UCSD-AML1 (cell line): ENCODE measurements around the gene NCBP3.
A peak's percentile ranks its signal among the peaks of the same experiment; 100 is the strongest.
"Not testable (repeated sequence)": the region's sequence is repeated elsewhere in the genome, so short reads cannot be mapped to it uniquely, and the experiment has no call there.

ENCODE experiments used
- DNase-seq: peaks from one replicate; lab custom pipeline; 2025; ENCODE audit not compliant: unreplicated experiment; lab: John Stamatoyannopoulos, UW

The NCBP3 gene

DNA sequence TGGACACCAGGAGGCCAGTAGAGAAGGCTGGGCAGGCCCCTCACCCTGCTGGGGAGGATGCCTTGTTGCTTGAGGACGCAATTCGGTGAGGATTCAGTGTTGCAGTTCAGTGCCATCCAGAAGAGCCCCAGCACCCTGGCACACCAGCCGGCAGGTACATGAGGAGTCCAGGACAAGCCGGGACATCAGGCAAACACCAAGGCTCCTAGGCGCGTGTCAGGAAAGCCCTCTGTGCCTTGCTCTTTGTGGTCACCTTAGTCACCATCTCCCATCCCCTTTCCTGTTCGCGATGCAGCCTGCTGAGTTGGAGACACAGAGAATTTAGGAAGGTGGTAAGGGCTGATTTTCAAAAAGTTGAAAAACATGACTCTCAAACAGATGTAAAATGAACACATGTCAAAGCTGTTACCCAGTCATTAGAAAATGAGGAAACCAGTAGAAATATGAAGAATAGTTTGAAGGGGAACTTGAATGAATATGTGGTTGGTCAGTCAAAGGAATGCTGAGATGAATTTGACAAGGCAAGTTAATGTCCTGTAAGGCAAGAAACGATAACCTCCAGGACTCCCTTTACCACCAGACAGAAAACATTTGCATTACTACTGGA lies 2.3 kb upstream of the NCBP3 start:
- DNase-seq = peak; percentile 39

DNA sequence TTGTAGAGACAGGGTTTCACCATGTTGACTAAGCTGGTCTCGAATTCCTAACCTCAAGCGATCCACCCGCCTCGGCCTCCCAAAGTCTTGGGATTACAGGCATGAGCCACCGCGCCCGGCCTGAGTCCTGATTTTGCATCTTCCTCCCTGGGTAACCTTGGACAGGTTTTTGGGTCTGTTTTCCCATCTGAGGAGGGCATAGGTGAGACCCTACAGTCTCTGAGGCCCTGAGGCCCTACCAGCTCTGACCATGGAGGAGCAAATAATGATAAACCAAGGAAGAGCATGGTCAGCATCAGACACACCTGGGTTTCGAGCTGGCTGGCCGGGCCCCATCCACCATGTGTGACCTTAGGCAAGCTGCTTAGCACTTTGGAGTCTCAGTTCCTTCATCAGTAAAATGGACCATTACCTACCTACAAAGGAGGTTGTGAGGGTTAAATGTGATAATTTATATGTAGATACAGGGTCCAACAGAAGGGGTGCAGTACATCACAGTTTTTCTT lies 1.2 kb upstream of the NCBP3 start:
- no peak for DNase-seq

DNA sequence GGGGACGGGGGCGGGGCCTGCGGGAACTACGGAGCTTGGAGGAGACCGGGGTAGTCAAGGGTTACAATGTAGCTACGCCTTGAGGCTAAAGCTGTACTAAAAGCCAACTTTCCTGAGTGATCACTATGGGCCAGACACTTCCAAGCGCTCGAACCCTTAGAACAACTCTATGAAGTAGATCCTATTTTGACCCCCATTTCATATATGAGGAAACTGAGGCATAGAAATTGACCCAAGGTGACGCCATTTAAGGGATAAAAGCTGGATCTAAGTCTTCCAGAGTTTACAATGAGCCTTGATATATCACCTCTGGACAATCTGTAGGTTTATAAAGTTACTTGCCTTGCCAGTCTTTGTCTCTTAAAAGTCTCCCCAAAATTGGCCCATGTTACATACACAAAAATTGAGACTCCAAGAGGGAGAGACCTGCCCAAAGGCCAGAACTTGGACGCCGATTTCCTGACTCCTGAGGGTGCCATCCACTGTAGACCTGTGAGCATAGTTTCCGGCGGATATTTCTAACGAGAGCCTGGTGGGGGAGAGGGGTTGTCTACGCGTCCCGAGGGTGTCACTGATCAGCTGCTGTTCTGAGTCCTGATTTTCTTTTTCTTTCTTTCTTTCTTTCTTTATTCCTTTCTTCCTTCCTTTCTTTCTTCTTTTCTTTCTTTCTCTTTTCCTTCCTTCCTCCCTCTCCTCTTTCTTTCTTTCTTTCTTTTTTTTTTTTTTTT lies 555 bp upstream of the NCBP3 start:
- no peak for DNase-seq

DNA sequence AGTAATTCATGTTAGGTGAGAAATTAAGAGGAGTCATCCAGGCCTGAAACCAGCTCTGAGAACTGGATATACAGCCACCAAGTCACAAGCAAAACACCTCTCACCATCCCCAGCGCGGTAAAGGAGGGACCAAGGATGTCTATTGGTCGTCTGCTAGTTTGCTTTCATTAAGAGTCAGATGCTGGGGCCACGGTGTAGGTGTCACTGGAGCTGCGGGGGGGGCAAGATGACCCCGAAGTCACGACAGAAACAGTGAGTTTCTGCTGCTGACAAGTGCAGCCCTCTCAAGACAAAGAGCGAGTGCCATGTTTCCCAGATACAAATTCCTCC lies 790 bp downstream of the NCBP3 start:
- no peak for DNase-seq

DNA sequence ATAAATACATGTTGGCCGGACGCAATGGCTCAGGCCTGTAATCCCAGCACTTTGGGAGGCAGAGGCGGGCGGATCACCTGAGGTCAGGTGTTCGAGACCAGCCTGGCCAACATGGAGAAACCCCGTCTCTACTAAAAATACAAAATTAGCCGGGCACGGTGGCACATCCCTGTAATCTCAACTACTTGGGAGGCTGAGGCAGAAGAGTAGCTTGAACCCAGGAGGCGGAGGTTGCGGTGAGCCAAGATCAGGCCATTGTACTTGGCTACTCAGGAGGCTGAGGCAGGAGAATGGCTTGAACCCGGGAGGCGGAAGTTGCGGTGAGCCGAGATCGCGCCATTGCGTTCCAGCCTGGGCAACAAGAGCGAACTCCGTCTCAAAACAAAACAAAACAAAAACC lies 1.5 kb downstream of the NCBP3 start:
- not testable (repeated sequence) for DNase-seq

DNA sequence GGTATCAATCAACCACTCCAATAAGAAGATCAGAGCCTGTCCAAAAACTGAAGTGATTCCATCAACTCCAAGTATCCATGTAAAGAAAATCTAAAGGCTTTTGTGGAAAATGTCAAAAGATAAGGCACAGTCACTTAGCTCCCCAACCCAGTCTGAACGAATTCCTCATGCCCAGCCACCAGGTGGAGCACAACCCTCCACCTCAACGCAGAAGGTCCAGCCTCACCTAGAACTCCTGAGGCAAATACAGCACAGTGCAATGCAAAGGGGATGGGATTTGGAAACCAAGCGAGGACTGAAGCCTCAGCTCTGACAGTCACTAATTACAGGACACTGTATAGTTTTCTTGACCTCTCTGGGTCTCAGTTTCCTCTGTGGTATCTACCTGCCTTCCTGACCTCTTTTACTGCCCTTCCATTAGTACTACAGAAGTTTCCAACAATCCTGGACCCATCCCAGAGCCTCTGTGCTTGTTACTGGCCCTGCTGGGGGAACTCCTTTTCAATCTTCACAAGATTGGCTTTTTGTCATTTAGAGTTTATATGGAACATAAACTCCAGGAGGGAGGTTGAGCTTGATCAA lies 2.0 kb downstream of the NCBP3 start:
- DNase-seq = peak; percentile 34

DNA sequence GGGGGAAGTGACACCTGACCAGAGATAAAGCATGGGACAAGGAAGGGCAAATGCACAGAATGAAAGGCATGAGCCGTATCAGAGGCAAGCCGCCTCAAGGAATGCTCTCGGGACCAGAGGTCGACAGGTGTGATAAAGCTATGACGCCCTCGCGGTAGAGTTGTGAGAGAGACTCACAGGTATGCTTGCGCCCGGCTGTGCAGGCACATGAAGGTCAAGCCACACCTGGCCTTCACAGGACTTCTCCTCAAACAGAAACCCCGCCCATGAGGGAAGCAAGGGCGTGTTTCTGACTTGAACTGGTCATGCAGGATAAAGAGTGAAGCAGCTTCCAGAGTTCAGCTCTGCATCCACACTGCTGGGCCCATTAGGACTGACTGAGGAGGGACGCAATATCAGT lies 7.8 kb downstream of the NCBP3 start:
- no peak for DNase-seq

DNA sequence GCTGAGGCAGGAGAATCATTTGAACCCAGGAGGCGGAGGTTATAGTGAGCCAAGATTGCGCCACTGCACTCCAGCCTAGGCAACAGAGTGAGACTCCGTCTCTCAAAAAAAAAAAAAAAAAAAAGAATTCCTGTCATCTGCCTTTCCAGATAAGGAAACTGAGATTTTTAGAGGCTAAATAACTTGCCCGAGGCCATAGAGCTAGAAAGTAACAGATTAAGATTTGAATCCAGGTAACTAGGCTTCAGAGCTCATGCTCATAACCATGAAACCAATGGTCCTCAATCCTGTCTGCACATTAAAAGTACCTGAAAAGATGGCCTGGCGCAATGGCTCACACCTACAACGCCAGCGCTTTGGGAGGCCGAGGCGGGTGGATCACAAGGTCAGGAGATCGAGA lies 9.5 kb downstream of the NCBP3 start:
- no peak for DNase-seq

DNA sequence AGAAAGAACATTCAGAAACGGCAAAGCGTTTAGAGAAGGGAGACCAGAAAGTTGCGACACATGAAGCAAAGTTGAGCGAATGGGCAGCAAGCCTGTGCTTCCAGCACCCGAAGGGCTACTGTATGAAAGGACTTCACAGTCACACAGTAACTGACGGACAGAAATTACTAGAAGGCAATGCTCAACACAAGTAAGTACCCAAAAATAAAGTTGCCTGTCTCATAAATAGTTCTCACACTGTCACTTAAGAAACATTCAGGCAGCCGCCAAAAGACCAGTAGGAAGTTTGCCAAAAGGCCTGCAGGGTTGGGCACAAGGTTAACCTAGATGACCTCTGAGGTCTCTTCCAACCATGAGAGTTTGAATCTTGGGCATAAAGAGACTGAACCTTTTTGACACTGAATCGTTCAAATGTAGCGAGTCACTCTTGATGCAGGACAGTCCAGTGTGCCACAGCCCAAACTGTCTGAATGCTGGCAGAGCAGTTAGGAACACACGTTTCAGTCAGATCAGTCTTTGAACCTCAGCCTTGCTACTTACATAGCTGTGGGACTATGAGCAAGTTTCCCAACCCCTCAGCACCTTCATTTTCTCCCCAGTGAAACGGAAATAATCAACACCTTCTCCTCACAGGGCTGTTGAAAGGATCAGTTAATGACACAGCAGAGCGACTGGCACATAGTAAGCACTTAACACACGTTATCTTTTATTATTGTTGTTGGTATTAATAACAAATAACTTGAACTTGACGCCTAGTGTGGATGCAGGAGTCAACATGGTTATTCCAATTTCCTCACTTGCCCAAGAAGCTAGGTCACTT lies 10.4 kb downstream of the NCBP3 start:
- DNase-seq = no peak

DNA sequence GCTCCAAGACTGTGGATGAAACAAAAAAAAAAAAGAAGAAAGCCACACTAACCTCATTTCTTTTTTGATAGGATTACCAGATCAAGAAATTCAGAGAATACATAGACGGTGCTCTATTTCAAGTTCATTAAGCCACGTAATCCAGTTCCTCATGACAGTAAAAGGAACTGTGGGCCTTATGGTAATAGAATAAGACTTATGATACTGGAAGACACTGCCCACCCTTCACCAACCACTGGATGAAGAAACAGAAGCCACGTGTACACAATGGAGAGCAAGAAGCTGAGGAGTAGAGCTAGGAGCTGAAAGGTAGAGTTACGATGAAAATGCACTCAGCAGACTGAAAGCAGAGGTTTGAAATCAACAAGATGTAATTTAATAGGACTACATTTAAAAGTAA lies 11.2 kb downstream of the NCBP3 start:
- no peak for DNase-seq

DNA sequence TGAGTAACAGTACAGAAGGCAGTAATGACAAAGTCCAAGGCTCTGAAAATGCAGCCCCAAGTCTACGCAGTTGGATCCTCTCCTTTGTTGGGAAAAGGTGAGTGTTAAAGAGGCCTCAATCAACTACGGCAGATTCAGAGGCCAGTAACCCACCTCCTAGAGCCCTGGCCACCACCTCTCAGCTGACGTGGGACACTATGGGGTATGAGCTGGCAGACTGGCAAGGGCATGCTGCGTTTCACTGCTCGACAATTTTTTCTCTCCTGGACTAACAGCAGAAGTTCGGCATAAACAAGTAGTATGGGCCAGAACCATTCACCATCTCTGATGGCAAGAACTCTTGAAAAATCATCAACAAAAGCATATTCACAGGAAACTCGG lies 17.2 kb downstream of the NCBP3 start:
- DNase-seq = no peak

DNA sequence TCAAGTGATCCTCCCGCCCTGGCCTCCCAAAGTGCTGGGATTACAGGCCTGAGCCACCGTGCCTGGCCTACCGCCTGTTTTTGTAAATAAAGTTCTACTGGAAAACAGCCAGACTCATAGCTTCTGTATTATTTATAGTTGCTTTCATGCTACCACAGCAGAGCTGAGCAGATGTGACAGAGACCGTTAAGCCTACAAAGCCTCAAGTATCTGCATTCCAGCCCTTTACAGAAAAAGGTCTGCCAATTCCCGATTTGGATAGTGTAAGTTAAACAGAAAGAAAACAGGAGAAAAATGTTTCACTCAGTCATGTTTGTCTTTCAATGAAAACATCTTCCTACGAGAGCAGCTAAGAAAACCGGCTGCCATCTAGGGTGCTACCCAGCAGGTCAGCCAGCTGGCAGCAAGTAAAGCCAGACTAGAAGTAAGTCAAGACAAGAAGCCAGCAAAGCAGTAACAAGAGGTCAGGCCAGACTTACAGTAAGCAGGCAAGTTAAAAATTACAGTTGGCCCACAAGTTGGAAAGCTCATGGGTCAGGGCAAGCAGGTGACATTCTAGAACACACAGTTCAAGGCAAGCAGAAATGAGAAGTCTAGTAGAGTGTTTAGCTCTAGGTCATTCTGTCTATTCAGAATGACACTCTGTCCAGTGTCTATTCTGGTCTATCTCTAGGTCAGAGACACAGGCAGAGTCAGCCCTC lies 17.7 kb downstream of the NCBP3 start:
- no peak for DNase-seq

DNA sequence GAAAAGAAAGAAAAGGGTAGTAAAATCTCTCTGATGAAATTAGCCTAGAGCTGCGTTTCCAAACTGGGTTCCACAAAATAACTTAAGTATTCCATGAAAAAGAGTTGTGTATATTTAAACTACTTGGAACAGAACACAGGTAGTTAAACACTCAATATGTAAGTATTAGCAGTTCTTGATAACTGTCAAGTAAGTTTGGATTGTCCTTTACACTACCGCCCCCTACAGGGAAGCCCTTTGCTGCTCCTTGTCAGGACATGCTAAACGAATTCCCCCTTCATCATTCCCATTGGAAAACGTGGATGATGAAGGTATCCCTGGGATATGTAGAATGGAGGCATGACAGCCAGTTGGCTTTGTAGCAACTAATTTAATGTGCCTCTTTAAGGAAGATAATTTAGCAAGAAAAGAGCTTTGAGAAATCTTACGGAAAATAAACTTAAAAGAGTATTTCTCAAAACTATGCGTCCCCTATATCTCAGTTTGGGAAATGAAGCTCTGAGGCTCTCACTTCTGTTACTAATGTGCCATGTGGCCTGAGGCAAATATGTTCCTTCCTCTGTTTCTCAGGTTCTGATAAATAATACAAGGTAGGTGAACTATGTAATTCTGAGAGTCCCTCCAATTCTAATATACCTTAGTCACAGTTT lies 18.8 kb downstream of the NCBP3 start:
- DNase-seq = peak; percentile 20

DNA sequence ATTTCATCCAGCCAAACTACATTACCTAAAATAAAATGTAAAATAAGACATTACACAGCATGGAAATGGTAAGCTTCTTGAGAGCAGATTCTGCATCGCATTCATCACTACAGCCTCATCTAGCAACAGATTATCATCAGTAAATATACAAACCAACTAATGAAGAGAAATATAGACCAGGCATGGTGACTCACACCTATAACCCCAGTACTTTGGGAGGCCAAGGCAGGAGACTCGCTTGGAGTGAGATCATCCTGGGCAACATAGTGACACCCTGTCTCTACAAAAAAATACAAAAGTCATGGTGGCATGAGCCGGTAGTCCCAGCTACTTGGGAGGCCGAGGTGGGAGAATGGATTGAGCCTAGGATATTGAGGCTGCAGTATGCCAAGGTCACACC lies 19.9 kb downstream of the NCBP3 start:
- DNase-seq = no peak

DNA sequence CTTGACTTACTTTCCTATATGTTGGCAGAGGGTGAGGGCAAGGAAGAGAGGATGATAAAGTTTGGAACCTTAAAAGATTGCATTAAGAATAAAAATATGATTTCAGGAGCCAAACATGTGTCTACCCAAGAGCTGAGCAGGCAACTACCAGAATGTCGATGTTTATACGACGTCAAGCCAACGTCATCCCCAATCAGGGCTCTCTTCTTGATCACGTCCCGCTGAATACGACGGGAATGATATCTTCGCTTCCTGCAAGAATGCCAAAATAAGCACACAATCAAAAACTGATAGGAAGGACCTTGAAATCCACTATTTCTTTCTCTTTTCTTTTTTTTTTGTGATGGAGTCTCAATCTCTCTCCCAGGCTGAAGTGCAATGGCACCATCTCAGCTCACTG lies 24.9 kb downstream of the NCBP3 start:
- DNase-seq = no peak

DNA sequence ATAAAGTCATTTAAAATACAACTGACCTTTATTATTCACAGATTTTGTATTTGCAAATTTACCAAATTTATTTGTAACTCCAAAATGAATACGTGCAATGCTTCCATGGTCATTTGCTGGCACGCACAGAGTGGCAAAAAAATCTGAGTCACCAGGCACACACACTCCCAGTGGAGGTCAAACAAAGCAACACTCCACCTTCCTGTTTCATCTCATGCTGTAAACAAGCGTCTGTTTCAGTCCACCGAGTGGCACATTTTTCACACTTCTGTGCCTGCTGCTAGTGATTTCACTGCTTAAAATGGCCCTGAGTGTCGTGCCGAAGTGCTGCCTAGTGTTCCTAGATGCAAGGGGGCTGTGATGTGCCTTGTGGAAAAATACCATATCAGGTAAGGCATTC lies 27.3 kb downstream of the NCBP3 start:
- DNase-seq = no peak

DNA sequence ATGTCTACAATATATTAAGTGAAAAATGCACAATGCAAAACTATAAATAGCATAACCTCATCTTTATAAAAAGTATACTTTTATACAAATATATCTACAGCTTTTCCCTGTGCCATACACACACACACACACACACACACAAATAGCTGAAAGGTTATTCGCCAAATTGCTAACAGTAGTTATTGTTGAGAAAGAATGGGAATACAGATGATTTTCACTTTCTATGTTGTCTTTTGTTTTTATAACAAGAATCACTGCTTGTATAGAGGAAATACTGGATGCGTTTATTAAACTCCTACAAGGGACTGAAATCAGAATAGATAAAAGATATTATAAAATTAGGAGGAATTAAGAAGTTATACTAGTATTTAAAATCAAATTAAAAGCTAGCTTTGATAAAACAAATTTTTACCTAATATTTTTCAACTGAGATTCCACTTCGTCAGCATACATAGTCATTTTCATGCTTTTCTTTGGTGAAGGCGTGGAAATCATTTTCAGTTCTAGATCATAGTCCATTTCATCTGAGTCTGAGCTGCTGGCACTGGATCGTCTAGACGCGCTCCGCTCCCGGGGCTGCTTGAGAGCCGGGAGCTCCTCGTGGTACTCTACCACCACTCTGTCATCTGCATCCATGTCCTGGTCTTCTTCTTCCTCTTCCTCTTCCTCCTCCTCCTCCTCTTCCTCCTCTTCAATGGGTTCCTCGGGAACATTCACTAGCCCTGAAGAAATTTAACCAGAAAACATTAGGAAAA lies 28.0 kb downstream of the NCBP3 start:
- DNase-seq = no peak

DNA sequence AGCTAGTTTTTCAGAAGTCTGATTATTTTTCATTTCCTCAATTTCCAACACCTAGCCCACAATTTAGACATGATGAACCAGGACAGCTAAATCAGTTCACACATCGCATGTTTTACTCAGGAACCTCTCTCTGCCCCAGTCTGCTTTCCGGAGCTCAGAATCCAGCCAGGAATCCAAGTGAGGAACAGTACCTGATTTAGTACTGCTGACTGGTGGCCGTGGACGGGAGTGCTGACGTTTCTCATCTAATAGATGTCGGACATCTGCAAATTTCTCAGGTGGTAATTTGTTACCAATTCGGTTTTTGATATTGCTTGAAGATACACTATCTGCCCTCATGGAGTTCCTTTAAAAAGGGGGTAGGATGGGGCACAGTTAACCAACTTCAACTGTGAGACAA lies 30.1 kb downstream of the NCBP3 start:
- no peak for DNase-seq

DNA sequence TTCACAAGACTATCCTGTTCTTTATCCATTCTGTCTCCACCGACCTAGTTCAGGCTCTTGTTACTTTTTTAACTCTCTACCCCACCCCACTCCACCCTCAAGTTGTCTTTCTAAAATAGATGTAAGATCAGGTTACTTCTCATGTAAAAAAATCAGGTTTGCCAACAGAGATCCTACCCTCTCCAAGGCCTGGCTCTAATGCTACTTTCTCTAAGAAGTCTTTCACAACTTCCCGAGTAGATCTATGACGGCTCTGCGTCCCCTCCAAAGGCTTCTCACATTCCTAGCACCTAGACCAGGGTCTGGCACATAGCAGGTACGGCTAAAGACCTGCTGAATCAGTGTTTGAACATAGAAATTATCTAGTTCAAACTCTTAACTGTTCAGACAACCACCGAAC lies 30.9 kb downstream of the NCBP3 start:
- DNase-seq = no peak

DNA sequence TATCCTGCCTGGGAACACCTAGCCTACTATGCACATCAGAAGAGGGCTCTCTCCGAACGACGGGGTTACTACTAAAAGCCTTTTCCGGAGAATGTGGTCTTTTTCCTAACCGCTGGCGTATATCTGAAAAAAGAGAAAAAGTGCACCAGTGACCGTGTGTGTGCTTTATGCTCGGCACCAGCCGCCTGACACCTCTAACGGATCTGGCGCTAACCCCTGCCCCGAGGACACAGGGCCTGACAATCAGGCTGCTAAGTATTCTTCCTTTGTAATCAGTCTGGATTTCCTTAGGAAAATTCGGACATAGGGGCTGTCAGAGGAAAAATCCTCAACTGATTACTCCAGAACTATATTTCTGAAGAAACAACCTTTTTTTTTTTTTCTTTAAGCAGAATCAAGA lies 31.7 kb downstream of the NCBP3 start:
- DNase-seq = no peak
